ENCODE data around the gene KIAA1217.

KIAA1217 gene

DNA sequence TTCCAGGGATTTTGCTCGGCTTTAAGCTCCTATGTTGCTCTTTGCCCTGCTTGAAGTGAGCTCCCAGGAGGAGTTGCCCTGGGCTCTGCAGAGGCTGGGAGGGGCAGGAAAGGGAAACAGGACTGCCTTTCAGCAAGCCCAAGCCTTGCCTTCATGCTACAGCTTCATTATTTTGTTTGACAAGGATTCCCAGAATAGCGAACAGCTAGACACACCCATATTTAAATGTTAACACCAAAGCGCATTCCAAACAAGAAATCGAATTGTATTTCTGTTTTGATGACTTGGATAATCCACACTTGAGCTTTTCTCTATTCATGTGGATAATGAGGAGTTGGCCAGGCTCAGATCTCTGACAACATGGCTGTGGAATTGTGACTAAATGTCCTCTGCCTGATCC, 6.3 kb downstream of the KIAA1217 start:
- ATAC-seq (replicated peaks), result no peak
- DNase-seq, result no peak
- Mint-ChIP-seq H3K9me3 (peaks cover 0 to 2% of the 10 kb centered on the region in 2 donors), H3K4me3 (no peak overlapping the region), H3K4me1 (ENCODE audit: low read depth in 2 of 2) (no peaks in the 10 kb centered on the region), H3K27me3 (peaks cover 16 to 20% of the 10 kb centered on the region in 2 donors), H3K36me3 (ENCODE audit: insufficient read depth) (no peaks in the 10 kb centered on the region), H3K27ac (no peak overlapping the region)

DNA sequence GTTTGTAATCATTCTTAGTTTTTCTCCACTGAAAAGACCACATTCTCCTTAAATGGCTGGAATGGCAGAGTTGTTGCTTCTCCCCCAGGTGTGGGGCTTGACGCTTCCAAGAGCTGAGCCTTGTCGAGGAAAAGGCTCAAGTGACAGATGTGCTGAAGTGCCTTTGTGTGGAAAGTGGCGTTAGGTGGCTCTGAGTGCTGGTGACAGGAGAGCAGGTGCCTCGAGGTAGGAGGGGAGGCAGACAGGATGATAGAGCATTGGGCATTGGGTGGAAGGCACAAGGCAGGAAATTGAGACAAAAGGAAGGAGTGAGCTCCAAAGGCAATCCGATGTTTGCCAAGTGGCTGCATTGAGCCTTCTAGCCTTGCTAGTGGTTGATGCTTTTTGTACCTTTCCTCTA, 6.7 kb downstream of the KIAA1217 start:
- H3K27me3 Mint-ChIP-seq, result peaks cover 13 to 16% of the 10 kb centered on the region in 2 donors
- no peaks in the 10 kb centered on the region for H3K4me1 Mint-ChIP-seq (ENCODE audit: low read depth in 2 of 2)
- H3K27ac Mint-ChIP-seq, result no peak overlapping the region
- no peak for ATAC-seq (replicated peaks)
- peaks cover 0 to 2% of the 10 kb centered on the region in 2 donors for H3K9me3 Mint-ChIP-seq
- DNase-seq, result no peak
- no peaks in the 10 kb centered on the region for H3K36me3 Mint-ChIP-seq (ENCODE audit: insufficient read depth)
- H3K4me3 Mint-ChIP-seq, result no peak overlapping the region

DNA sequence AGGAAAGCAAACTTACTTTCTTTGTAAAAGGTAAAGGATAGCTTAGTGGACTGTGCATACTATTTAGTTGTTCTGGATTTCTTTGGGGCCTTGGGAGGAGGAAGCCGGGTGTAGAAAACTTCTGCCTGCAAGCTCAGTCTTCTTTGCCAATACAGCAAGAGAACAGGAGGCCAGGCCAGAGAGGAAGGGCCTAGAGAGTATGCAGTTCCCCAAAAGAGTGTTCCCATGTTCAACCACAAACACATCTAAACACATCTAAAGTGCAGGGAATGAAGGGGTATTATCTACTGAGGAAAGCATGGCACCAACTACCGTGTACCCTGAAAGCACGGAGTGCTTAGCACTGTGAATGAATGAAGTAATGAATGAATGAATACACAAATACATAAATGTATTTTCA, 11.0 kb downstream of the KIAA1217 start:
- H3K27ac Mint-ChIP-seq, result no peak overlapping the region
- peaks cover 0 to 7% of the 10 kb centered on the region in 2 donors for H3K27me3 Mint-ChIP-seq
- H3K36me3 Mint-ChIP-seq (ENCODE audit: insufficient read depth), result no peaks in the 10 kb centered on the region
- no peak overlapping the region for H3K4me3 Mint-ChIP-seq
- no peak for DNase-seq
- H3K9me3 Mint-ChIP-seq, result no peaks in the 10 kb centered on the region
- H3K4me1 Mint-ChIP-seq (ENCODE audit: low read depth in 2 of 2), result no peaks in the 10 kb centered on the region
- ATAC-seq (replicated peaks), result no peak

DNA sequence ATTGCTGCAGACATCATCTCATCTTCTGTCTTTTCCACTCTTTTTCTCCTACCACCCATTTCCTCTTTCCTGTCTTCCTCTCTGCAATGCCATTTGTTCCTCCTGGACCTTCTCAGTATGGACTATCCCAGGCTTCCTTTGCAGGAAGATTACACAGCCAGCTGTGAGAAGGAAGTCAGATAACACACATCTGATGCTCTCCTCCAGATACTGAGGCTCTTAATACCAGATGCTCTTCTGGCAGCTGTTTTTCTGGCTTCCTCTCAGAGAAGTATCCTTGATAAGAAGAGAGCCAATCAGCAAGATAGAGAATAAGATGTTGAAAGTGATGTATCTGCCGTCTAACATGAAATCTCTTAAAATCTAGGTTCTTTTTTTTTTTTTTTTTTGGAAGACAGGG, 14.4 kb downstream of the KIAA1217 start:
- DNase-seq (no peak), ATAC-seq (replicated peaks) (no peak)
- no peaks in the 10 kb centered on the region for H3K9me3 Mint-ChIP-seq
- no peaks in the 10 kb centered on the region for H3K36me3 Mint-ChIP-seq (ENCODE audit: insufficient read depth)
- no peaks in the 10 kb centered on the region for H3K4me1 Mint-ChIP-seq (ENCODE audit: low read depth in 2 of 2)
- no peak overlapping the region for H3K4me3 Mint-ChIP-seq
- no peak overlapping the region for H3K27ac Mint-ChIP-seq
- H3K27me3 Mint-ChIP-seq, result no peaks in the 10 kb centered on the region

DNA sequence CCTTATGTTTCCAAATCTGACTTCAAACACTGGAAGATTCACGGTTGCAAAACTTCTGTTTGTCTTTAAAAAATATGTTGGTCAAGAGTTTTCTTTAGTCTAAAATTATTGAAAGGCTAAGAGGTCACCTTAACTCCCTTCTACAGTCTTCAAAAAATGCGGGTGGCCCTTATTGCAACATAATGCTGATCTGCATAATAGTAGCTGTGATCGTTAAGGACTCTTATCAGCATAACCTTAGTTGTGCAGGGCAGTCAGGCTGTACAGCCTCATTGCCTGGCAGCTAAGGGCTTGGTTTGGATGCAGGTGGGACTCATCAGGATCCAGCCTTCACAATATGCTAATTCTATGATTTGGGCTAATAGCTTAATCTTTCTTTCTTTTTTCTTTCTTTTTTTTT, 15.0 kb downstream of the KIAA1217 start:
- no peak for ATAC-seq (replicated peaks)
- Mint-ChIP-seq H3K27me3 (no peaks in the 10 kb centered on the region), H3K36me3 (ENCODE audit: insufficient read depth) (no peaks in the 10 kb centered on the region), H3K27ac (no peak overlapping the region), H3K4me1 (ENCODE audit: low read depth in 2 of 2) (no peaks in the 10 kb centered on the region), H3K9me3 (no peaks in the 10 kb centered on the region), H3K4me3 (no peak overlapping the region)
- no peak for DNase-seq

DNA sequence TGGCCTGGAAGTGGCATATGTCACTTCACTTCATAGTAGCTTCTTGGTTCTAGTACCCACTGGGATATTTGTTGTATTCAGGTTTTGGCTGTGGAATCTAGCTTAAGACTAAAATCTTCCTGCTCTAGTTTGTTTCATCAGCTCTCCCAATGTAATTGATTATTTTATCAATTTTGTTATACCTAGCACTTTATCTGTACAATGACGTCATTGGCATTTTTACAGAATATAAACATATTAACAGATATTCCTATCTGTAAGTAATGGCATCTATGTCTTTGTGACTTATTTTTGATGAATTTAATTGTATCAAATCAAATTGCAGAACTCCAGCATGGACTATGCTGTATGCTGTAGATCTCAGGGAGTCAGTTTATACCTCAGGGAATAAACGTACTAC, 19.7 kb downstream of the KIAA1217 start:
- ATAC-seq (replicated peaks) (no peak), DNase-seq (no peak)
- H3K4me3 Mint-ChIP-seq, result no peak overlapping the region
- H3K27ac Mint-ChIP-seq, result no peak overlapping the region
- no peaks in the 10 kb centered on the region for H3K27me3 Mint-ChIP-seq
- H3K4me1 Mint-ChIP-seq (ENCODE audit: low read depth in 2 of 2), result no peaks in the 10 kb centered on the region
- no peaks in the 10 kb centered on the region for H3K9me3 Mint-ChIP-seq
- H3K36me3 Mint-ChIP-seq (ENCODE audit: insufficient read depth), result no peaks in the 10 kb centered on the region

DNA sequence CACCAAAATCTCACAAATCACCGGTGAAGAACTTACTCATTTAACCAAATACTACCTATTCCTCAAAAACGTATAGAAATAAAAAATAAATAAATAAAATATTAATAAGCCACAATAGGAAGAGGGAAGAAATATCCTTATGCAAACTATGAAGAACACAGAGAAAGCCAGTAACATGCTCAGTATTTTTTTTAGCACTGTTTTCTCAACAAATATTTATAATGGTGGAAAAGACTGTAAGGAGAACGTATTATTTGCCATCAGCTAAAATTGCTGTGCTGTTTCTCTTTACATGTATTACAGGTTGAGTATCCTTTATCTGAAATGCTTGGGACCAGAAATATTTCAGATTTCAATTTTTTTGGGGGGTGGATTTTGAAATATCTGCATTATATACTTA, 21.0 kb downstream of the KIAA1217 start:
- Mint-ChIP-seq H3K9me3 (no peaks in the 10 kb centered on the region), H3K36me3 (ENCODE audit: insufficient read depth) (no peaks in the 10 kb centered on the region), H3K4me3 (no peak overlapping the region), H3K27ac (no peak overlapping the region), H3K4me1 (ENCODE audit: low read depth in 2 of 2) (no peaks in the 10 kb centered on the region), H3K27me3 (no peaks in the 10 kb centered on the region)
- ATAC-seq (replicated peaks) (no peak), DNase-seq (no peak)

DNA sequence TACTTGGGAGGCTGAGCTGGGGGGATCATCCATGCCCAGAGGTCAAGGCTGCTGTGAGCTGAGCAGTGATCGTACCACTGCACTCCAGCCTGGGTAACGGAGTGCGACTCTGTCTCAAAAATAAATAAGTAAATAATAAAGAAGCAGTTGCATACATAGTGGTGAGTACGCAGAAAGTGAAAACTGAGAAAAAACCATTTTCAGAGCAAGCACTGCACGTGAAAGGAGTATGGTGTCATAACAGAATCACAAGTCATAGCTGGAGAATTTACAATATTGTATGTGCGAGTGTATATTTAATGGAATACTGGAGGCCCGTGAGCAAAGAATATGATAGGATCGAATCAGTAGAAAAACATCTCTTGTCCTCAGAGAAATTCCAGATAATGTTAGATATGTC, 22.3 kb downstream of the KIAA1217 start:
- ATAC-seq (replicated peaks) (no peak), DNase-seq (no peak)
- Mint-ChIP-seq H3K36me3 (ENCODE audit: insufficient read depth) (no peaks in the 10 kb centered on the region), H3K27me3 (no peaks in the 10 kb centered on the region), H3K4me3 (no peak overlapping the region), H3K4me1 (ENCODE audit: low read depth in 2 of 2) (no peaks in the 10 kb centered on the region), H3K27ac (no peak overlapping the region), H3K9me3 (no peaks in the 10 kb centered on the region)

DNA sequence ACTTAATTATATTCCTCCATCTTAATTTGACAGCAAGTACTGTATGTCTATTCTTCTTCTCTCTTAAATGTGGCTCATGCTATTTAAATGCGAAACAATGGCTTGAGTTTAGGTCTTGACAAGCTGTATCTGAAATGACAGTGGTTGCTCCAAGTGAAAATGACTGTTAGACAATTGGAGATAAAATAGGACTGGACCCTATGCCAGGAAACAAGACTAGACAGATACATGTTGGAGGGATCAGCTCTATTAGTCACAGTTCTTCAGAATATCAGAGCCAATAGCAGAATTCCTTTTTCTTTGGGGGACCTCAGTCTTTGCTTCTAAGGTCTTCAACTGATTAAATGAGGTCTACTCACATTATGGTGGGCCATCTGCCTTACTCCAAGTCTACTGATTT, 25.8 kb downstream of the KIAA1217 start:
- no peaks in the 10 kb centered on the region for H3K27me3 Mint-ChIP-seq
- H3K36me3 Mint-ChIP-seq (ENCODE audit: insufficient read depth), result no peaks in the 10 kb centered on the region
- H3K4me1 Mint-ChIP-seq (ENCODE audit: low read depth in 2 of 2), result no peaks in the 10 kb centered on the region
- DNase-seq, result no peak
- peaks cover 0 to 4% of the 10 kb centered on the region in 2 donors for H3K9me3 Mint-ChIP-seq
- H3K27ac Mint-ChIP-seq, result no peak overlapping the region
- H3K4me3 Mint-ChIP-seq, result no peak overlapping the region
- ATAC-seq (replicated peaks), result no peak

DNA sequence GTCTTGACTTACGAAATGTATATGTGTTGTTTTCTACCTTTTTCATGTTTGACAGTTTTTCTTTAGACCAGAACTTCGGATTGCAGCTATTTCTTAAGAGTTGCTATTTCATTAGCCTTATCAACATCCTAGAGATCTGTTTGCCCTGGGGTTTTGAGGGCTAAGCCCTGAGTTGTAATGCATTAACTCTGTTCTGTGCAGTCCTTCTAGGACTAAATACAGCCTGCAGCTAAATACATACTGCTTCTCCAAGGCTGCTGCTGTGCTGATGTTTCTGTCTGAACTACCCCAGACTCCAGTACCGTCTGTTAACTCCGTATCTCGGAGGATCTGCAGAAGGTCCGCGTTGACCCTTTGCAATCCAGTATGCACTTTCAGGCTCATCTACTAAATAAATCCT, 26.5 kb downstream of the KIAA1217 start:
- Mint-ChIP-seq H3K4me1 (ENCODE audit: low read depth in 2 of 2) (no peaks in the 10 kb centered on the region), H3K9me3 (peaks cover 0 to 4% of the 10 kb centered on the region in 2 donors), H3K4me3 (no peak overlapping the region), H3K27ac (no peak overlapping the region), H3K27me3 (no peaks in the 10 kb centered on the region), H3K36me3 (ENCODE audit: insufficient read depth) (no peaks in the 10 kb centered on the region)
- DNase-seq, result no peak
- no peak for ATAC-seq (replicated peaks)

DNA sequence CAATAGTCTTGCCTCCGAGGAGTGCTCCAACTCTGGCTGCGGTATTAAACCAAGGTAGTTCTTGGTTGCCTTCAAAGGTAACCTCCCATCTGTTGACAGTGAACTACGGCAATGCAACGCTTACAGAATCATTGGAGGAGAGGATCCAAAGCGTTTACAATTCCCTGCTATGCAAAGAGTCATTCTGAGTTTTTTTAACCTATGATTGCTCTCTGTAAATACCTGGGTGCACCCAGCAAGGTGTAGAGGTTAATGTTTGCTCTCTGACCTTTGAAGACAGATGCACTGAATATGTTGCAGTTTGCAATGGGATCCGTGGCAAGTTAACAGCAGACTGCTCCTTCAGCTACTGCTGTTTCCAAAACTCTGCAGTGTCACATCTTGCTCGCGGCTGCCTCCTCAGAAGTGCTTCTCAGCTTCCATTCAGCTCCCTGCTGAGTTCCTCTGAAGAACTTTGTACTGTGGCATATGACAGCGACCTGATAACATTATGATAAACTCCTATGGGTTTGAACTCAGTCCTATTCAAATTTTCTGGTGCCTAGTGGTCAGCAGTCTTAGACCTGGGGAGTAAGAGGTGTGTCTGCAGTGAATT, 29.0 kb downstream of the KIAA1217 start:
- no peak for ATAC-seq (replicated peaks)
- Mint-ChIP-seq H3K9me3 (peaks cover 0 to 4% of the 10 kb centered on the region in 2 donors), H3K4me3 (no peak overlapping the region)

DNA sequence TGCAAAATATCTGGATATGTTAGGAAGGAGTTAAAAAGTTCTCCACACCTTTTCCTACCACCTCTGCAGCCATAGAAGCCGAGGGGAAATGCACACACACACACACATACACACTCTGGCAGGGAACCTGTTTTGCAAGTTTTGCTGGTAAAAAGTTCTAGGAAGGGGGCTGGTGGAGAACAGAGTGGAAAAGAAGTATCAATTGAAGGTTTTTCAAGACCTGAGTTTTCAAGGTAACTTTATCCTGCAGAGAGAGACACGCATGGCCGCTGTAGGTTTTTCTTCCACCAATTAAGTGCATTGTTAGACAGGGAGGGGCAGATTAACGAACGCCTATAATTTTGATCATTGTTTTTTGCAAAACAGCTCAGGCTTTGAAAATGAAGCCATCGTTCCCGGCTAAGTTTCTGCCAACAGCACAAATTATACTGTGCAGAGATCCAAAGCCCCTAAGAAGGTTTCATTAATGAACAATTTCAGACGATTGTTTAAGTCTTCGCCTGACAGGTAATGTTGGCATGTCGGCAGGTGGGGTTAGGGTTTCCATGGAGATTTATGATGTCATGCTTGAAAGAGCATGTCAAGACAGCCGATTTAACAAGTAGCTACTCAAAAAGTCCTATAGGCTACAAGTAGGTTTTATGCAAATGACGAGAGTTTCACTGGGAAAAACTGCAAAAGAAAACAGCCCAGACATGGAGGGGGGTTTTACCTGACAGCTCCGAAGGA, 29.7 kb downstream of the KIAA1217 start:
- no peaks in the 10 kb centered on the region for H3K27me3 Mint-ChIP-seq
- DNase-seq (no peak), ATAC-seq (replicated peaks) (no peak)
- no peaks in the 10 kb centered on the region for H3K36me3 Mint-ChIP-seq (ENCODE audit: insufficient read depth)
- no peak overlapping the region for H3K4me3 Mint-ChIP-seq
- no peaks in the 10 kb centered on the region for H3K4me1 Mint-ChIP-seq (ENCODE audit: low read depth in 2 of 2)
- H3K9me3 Mint-ChIP-seq, result peaks cover 0 to 4% of the 10 kb centered on the region in 2 donors
- no peak overlapping the region for H3K27ac Mint-ChIP-seq

More for the DNA sequence above, 29.0 kb downstream of the KIAA1217 start:
- H3K27ac Mint-ChIP-seq, result no peak overlapping the region
- H3K4me1 Mint-ChIP-seq (ENCODE audit: low read depth in 2 of 2), result no peaks in the 10 kb centered on the region
- H3K27me3 Mint-ChIP-seq, result no peaks in the 10 kb centered on the region
- no peak for DNase-seq
- no peaks in the 10 kb centered on the region for H3K36me3 Mint-ChIP-seq (ENCODE audit: insufficient read depth)

DNA sequence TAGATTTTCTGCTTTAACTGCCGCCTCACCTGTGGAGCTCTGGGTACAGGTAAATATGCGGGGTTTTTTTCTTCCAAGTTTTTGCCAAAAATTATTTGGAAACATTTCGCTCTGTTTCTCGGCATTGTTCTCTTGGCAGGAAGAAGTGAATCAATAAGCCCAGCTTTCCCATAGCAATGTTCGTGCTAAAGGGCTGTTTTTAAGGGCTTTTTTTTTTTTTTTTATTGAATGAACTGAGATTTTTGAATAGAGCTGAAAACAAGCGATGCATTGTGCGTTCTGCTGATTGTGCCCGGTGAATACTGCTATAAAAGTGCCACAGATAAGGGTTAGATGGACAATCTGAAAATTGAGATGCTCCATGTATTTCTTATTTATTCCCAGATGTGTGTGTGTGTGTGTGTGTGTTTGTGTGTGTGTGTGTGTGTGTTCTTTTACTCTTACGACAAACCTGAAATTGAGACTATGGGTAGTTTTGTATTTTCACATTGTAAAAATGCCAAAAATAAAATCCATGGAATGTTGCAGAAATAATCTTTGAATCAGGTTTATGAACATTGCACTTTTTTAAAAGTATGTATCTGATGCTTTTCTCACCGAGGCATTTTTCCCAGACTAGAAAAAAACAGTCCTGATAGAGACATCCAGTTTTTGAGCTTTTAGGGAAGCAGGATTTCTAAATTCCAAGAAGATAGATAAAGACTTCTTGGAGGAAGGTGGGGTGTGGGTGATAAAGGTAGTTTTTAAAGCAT, 30.5 kb downstream of the KIAA1217 start:
- no peak for DNase-seq
- no peaks in the 10 kb centered on the region for H3K36me3 Mint-ChIP-seq (ENCODE audit: insufficient read depth)
- H3K27me3 Mint-ChIP-seq, result no peaks in the 10 kb centered on the region
- H3K4me3 Mint-ChIP-seq, result no peak overlapping the region
- peaks cover 0 to 4% of the 10 kb centered on the region in 2 donors for H3K9me3 Mint-ChIP-seq
- H3K27ac Mint-ChIP-seq, result no peak overlapping the region
- H3K4me1 Mint-ChIP-seq (ENCODE audit: low read depth in 2 of 2), result no peaks in the 10 kb centered on the region
- no peak for ATAC-seq (replicated peaks)
